ENCODE data around the gene CYP3A4.
"Not testable (repeated sequence)": the region's sequence is repeated elsewhere in the genome, so short reads cannot be mapped to it uniquely, and the experiment has no call there.

DNA sequence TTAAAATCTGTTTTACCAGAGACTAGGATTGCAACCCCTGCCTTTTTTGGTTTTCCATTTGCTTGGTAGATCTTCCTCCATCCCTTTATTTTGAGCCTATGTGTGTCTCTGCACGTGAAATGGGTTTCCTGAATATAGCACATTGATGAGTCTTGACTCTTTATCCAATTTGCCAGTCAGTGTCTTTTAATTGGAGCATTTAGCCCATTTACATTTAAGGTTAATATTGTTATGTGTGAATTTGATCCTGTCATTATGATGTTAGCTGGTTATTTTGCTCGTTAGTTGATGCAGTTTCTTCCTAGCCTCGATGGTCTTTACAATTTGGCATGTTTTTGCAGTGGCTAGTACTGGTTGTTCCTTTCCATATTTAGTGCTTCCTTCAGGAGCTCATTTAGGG lies 17.4 kb upstream of the CYP3A4 start:
- TF ChIP-seq POLR2A (conservative IDR thresholded peaks at IDR 0.05); ASH1L (IDR thresholded peaks at IDR 0.05; ENCODE audit: borderline replicate concordance, low read depth, partially characterized antibody); EZH2 (IDR thresholded peaks at IDR 0.05; ENCODE audit: borderline replicate concordance, low read depth, low read length); ATF3 (IDR thresholded peaks at IDR 0.05); ATF3 (CRISPR knock-in tag; conservative IDR thresholded peaks at IDR 0.05); CTCF (IDR thresholded peaks at IDR 0.05 in 2 of 3, conservative IDR thresholded peaks at IDR 0.05 in 1 of 3; ENCODE audit: insufficient read depth in 2 of 3, low read depth in 1 of 3, low read length in 3 of 3); PCBP2 (IDR thresholded peaks at IDR 0.05; ENCODE audit: low read depth, low read length, poor library complexity, severe bottlenecking); HMG20B (CRISPR knock-in tag; IDR thresholded peaks at IDR 0.05); RAD21 (CRISPR knock-in tag; conservative IDR thresholded peaks at IDR 0.05 in 1 of 2, IDR thresholded peaks at IDR 0.05 in 1 of 2); MAZ (CRISPR knock-in tag; conservative IDR thresholded peaks at IDR 0.05 in 1 of 2, IDR thresholded peaks at IDR 0.05 in 1 of 2); HLTF (IDR thresholded peaks at IDR 0.05); NFIC (IDR thresholded peaks at IDR 0.05); ZZZ3 (IDR thresholded peaks at IDR 0.05): not testable (repeated sequence)
- TF ChIP-seq, protein P1, sequence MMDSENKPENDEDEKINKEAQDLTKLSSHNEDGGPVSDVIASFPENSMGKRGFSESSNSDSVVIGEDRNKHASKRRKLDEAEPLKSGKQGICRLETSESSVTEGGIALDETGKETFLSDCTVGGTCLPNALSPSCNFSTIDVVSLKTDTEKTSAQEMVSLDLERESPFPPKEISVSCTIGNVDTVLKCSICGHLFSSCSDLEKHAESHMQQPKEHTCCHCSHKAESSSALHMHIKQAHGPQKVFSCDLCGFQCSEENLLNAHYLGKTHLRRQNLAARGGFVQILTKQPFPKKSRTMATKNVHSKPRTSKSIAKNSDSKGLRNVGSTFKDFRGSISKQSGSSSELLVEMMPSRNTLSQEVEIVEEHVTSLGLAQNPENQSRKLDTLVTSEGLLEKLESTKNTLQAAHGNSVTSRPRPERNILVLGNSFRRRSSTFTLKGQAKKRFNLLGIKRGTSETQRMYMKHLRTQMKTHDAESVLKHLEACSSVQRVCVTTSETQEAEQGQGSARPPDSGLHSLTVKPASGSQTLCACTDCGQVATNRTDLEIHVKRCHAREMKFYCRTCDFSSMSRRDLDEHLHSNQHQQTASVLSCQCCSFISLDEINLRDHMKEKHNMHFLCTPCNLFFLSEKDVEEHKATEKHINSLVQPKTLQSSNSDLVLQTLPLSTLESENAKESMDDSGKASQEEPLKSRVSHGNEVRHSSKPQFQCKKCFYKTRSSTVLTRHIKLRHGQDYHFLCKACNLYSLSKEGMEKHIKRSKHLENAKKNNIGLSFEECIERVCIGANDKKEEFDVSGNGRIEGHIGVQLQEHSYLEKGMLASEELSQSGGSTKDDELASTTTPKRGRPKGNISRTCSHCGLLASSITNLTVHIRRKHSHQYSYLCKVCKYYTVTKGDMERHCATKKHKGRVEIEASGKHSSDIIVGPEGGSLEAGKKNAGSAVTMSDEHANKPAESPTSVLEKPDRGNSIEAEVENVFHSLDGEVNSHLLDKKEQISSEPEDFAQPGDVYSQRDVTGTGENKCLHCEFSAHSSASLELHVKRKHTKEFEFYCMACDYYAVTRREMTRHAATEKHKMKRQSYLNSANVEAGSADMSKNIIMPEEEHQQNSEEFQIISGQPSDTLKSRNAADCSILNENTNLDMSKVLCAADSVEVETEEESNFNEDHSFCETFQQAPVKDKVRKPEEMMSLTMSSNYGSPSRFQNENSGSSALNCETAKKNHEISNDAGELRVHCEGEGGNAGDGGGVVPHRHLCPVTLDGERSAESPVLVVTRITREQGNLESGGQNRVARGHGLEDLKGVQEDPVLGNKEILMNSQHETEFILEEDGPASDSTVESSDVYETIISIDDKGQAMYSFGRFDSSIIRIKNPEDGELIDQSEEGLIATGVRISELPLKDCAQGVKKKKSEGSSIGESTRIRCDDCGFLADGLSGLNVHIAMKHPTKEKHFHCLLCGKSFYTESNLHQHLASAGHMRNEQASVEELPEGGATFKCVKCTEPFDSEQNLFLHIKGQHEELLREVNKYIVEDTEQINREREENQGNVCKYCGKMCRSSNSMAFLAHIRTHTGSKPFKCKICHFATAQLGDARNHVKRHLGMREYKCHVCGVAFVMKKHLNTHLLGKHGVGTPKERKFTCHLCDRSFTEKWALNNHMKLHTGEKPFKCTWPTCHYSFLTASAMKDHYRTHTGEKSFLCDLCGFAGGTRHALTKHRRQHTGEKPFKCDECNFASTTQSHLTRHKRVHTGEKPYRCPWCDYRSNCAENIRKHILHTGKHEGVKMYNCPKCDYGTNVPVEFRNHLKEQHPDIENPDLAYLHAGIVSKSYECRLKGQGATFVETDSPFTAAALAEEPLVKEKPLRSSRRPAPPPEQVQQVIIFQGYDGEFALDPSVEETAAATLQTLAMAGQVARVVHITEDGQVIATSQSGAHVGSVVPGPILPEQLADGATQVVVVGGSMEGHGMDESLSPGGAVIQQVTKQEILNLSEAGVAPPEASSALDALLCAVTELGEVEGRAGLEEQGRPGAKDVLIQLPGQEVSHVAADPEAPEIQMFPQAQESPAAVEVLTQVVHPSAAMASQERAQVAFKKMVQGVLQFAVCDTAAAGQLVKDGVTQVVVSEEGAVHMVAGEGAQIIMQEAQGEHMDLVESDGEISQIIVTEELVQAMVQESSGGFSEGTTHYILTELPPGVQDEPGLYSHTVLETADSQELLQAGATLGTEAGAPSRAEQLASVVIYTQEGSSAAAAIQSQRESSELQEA (IDR thresholded peaks at IDR 0.05; ENCODE audit: low read depth): not testable (repeated sequence)
- TF ChIP-seq, protein P2, sequence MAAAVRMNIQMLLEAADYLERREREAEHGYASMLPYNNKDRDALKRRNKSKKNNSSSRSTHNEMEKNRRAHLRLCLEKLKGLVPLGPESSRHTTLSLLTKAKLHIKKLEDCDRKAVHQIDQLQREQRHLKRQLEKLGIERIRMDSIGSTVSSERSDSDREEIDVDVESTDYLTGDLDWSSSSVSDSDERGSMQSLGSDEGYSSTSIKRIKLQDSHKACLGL (CRISPR knock-in tag; IDR thresholded peaks at IDR 0.05; ENCODE audit: borderline replicate concordance, poor library complexity, severe bottlenecking): not testable (repeated sequence)

Data from K562 (cell line).